Measurements from ENCODE around the gene ERG.

- TF ChIP-seq REST (IDR thresholded peaks at IDR 0.05; ENCODE audit: insufficient read depth in 1 of 2, low read depth in 2 of 2, low read length in 2 of 2) (no peak), POLR2AphosphoS5 (IDR thresholded peaks at IDR 0.05; ENCODE audit: low read depth, low read length) (no peak), FOXP2 (optimal IDR thresholded peaks at IDR 0.05; ENCODE audit: borderline replicate concordance, extremely low read depth, extremely low read length, insufficient read depth) (no peak), TAF1 (IDR thresholded peaks at IDR 0.05; ENCODE audit: borderline replicate concordance, insufficient read depth, low read length) (no peak), SIN3A (IDR thresholded peaks at IDR 0.05; ENCODE audit: borderline replicate concordance, insufficient read depth, low read length) (no peak)
Observed at GRCh38 chr21:38389896-38390295, 108.4 kb downstream of the ERG start.
